ENCODE results near the gene ZNF804A. TPM values are rescaled to one million over a fixed set of nuclear protein-coding genes. Genes with fewer than 3 reads are reported as not detected.

The ZNF804A gene
- total RNA-seq, 1 donor from 2014 or later, result 13.9 TPM

DNA sequence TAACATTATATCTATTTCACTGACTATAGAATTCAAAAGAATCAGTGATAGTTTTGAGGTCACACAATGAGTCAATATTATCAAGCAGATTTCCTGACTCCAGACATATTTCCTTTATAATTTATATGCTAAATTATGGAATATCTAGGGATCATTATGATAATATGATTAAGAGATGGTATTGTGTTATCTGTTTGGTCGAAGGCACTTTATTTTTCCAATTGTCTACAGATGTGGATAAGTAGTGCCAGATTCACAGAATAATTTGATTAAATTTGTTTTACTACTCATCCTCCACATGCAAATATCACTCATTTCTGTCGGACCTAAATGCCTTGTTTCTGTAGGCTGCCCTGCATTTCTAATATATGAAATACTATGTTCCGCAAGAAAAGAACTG is 4.4 kb downstream of the ZNF804A start:
- FAIRE-seq (no peak), DNase-seq (ENCODE audit: low spot score in 2 of 2) (no peak)

DNA sequence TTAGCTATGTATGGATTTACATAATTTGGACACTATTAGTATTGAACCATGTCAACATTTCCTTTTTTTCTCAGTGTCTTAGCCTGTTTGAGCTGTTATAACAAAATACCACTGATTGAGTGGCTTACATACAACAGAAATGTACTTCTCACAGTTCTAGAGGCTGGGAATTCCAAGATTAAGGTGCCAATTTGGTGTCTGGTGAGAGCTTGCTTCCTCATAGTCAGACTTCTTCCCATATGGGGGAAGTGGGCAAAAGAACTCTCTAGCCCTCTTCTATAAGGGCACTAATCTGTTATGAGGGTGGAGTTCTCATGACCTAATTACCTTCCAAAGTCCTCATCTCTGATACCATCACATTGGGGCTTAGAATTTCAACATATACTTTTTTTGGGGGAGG is 12.6 kb downstream of the ZNF804A start:
- no peak for FAIRE-seq

DNA sequence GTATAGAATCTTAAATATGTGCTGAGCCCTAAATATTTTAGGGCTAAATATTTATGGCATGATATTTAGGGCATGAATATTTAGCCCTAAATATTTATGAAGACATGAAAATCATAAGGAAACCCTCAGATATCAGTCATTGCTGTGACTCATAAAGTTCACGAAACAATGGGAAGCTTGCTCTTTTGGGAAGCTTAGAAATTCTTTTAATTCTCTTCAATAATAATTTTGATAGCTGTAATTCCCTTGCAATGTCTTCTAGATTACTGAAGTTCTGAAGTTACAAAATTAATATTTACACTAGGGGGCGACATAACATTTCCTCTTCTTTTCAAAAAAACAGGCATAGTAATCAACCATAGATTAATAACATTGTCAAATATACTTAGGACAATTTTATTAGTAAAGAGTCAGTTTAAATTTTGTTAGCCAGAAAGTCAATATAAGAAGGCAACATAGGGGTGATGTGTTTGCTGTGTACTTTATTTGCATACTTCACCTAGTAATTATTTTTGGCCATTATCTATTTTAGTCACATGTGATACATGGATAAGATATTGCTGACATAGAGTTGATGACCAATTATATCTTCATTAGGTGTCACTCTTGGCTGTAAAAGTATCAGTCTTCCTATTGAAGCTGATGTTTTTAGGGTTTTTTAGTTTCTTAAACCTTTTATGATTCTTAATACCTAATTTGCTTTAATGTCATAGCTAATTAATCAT is 13.2 kb downstream of the ZNF804A start:
- peak; percentile 53 for FAIRE-seq
- DNase-seq (ENCODE audit: low spot score in 2 of 2), result no peak

More for the DNA sequence above, 12.6 kb downstream of the ZNF804A start:
- no peak for DNase-seq (ENCODE audit: low spot score in 2 of 2)

DNA sequence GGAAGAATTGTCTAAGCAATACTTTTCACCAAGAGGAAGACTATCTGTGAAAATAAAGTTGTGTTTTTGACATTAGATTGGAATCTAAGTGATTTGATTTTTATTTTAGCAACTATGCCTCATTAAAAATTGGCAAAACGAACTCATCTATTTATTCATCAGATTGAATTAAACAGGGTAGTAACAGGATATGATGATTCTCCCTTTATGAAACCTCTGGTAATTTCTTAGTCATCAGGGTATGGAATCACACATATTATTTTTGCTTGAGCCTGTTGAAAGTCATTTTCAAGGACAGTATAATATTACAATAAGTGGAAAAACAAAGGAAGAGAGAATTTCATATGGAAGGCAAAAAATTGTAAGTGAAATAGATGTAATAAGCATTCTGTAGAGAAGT is 22.0 kb downstream of the ZNF804A start:
- FAIRE-seq, result no peak
- DNase-seq (ENCODE audit: low spot score in 2 of 2), result no peak

DNA sequence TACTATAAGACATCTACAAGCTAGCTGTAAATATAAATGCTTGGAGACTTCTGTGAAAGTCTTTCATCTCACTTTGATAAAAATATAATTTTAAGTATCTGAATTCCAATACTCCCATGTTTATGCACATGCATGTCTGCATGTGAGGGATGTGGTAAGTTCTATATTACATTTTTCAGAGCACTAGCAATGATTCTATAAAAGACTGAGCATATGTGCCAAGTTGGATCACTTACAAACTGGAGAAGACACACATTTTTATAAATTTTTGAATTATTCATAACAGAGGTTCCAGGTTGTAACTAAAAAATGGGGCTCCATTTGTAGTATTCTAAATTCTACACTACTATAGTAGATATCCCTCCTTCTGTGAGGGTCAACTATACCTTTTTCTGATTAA is 26.0 kb downstream of the ZNF804A start:
- DNase-seq (ENCODE audit: low spot score in 2 of 2) (no peak), FAIRE-seq (no peak)

DNA sequence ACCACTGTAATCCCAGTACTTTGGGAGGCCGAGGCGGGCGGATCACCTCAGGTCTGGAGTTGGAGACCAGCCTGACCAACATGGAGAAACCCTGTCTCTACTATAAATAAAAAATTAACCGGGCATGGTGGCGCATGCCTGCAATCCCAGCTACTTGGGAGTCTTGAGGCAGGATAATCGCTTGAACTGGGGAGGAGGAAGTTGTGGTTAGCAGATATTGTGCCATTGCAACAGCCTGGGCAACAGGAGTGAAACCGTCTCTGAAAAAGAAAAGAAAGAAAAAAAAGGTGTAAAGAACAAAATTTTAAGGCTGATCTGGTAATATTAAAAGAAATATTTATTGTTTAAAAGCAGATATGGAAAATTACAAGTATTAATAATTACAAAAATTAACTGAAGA is 29.7 kb downstream of the ZNF804A start:
- DNase-seq (ENCODE audit: low spot score in 2 of 2) (no peak), FAIRE-seq (no peak)

DNA sequence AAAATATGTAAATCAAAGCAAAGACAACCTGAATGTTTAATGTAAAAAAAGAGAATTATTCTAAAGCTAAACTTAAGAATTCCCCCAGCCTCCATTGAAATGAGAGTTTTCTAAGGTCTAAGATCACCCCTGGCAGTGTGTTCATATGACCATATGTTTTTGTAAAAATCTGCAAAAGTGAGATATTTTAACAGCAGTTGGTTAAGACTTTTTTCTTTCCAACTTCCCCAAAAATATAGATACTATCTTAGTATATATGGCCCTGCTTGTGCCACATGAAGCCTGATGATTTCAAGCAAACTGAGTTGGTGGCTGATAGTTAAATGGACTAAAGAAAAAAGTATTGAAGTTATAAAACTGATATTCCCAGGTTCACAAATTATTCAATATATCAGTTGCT is 35.4 kb downstream of the ZNF804A start:
- no peak for DNase-seq (ENCODE audit: low spot score in 2 of 2)
- no peak for FAIRE-seq

DNA sequence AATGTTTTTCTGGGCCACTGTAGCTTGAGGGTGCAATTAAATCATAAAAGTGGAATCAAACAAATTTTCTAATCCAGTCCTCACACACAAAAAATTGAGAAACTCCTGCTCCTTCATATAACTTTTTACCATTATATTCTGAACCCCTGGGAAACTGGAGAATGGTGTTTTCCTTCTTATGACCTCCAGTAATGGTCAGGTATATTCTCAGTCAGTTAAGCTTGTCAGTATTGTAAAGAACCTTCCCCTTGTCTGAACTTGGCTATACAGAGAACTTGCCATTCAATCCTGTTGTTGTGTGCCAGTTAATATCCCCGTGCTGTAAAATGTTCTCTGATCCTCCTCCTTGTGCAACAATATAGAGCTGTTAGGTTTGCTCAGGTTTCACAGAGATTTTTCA is 39.5 kb downstream of the ZNF804A start:
- DNase-seq (ENCODE audit: low spot score in 2 of 2), result no peak
- FAIRE-seq, result no peak

DNA sequence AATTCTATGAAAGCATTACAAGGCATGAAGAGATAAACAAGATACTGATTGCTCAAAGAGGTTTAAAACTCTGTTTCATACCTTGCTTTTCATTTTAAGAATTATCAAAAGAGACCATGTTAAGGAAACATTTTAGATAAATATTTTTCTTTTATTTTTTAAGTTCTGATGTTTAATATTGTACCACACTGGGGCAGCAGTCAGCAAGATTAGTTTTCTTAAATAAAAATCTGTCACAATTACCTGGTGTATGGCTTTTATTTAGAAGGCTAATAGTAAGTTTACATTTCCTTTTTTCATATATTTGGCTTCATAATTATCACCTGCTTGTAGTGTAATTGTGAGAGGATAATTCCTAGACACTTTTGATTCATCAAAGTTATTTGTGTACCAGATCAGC is 46.4 kb downstream of the ZNF804A start:
- DNase-seq (ENCODE audit: low spot score in 2 of 2) (no peak), FAIRE-seq (no peak)

DNA sequence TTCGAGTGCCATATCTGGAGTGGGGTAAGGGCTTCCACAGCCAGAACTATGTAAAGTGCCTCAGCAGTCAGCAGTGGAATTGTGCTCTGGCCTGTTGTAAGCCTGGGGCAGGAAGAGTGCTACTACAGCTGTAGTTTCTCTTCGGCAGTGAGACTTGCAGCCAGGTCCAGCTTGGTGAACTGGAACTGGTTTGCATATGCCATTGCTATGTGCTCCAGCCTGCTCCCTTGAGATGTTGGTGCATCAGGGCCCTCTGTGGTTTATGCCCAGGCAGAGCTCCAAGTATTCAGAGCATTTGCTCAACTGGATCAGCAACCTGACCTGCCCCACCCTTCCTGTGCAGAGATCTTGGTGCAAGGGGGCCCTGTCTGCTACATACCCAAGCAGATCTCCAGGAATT is 47.8 kb downstream of the ZNF804A start:
- DNase-seq (ENCODE audit: low spot score in 2 of 2), result no peak
- FAIRE-seq, result no peak

DNA sequence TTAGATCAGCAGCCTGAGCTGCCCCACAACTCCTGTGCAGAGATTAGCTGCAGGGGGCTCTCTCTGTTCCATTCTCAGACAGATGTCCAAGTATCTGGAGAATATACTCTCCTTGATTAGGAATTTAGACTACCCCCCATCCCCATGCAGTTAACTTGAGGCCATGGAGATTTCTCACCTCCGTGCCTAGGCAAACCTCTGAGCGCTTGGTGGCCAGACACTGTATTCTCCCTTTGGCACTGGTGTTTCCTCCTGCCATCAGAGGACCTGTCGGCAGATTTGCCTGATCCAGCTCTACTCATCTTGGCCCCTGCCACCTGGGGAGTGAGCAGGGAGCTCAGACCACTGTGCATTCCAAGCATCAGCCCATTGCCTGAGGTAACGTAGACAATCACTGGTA is 48.3 kb downstream of the ZNF804A start:
- no peak for DNase-seq (ENCODE audit: low spot score in 2 of 2)
- no peak for FAIRE-seq

DNA sequence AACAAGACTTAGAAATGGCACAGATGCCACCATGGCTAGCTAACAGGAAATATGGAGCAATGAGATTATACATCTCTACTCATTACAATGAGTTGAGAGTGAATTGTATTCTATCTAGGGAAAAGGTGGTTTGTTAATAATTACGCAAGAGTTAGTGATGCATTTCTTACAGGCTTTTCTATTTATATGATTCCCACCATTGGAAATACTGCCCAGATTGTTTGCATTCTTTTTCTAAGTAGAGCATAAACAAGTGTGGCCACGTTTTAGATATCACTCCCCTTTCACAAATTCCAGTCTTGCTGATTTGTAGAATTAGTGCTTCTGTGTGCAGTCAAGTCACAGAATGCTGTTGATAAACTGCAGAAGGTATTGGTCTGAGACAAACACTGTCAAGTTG is 56.6 kb downstream of the ZNF804A start:
- FAIRE-seq (no peak), DNase-seq (ENCODE audit: low spot score in 2 of 2) (no peak)

DNA sequence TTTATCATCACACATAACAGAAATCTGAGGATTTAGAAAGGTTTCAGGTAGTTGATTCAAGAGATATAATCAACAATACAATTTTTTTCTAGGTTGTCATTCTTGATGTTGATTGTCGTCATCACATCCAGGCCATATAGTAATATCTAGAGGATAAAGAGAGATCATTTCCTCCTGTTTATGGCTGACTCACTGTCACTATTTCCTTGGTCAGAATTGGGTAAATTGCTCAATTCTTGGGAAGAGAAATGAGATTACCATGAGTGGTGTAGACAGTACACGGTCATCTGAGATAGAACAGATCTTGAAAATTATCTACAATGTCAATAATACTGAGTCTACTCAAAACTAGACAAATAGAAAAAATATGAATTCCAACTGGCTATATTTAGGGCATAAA is 78.8 kb downstream of the ZNF804A start:
- DNase-seq (ENCODE audit: low spot score in 2 of 2) (no peak), FAIRE-seq (no peak)

DNA sequence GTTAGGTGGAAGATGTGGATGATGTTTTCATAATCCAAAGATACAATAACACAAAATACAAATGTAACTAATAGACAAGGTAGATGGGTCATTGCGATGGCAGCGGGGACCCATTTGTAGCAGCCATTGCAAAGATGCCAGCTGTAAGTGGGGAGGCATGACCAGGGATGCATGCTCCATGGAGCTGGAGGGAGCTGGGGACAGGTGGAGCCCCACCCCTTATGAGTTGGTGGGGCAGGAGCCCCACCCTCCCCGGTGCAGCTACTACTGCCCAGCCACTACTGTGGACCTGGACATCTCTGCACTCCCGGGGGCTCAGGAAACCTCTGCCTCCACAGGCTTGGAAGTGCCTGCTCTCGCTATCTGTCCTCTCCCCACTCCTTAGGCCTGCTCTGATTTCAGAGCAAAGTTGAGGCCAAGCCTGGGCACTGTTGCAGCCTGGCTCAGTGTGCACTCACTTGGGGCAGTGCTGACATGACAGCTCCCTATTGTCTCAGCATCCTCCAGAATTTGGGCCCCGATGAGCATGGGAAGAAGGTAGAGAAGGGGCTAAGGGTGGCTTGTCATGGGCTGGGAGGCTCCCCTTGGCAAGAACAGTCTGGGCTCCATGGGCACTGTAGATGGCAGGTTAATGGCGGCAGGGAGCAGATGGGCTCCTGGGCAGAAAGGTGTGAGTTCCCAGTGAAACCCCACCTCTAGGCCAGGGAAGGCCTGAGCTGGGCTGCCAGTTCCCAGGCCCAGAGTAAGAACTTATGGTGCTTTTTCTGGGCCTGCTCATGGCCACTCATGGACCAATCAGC is 81.1 kb downstream of the ZNF804A start:
- FAIRE-seq (no peak), DNase-seq (ENCODE audit: low spot score in 2 of 2) (no peak)

DNA sequence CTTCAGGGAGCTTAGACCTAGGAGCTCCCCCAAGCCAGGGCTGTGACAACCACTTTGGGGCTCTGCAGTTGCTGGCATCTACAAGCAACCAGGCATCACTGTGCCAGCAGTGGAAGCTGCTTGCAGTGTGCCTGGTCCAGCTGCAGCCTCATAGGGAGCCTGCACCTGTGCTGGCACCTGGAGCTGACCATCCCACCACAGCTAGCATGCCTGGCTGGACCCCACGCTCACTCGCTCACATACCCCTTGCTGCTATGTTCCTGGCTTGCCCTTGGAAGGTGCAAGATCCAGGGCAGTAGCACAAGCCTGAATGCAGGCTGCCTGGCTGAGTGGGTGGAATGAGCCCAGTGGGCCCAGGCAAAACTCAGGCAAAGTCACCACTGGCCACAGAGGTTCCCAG is 82.5 kb downstream of the ZNF804A start:
- DNase-seq (ENCODE audit: low spot score in 2 of 2), result no peak
- no peak for FAIRE-seq

DNA sequence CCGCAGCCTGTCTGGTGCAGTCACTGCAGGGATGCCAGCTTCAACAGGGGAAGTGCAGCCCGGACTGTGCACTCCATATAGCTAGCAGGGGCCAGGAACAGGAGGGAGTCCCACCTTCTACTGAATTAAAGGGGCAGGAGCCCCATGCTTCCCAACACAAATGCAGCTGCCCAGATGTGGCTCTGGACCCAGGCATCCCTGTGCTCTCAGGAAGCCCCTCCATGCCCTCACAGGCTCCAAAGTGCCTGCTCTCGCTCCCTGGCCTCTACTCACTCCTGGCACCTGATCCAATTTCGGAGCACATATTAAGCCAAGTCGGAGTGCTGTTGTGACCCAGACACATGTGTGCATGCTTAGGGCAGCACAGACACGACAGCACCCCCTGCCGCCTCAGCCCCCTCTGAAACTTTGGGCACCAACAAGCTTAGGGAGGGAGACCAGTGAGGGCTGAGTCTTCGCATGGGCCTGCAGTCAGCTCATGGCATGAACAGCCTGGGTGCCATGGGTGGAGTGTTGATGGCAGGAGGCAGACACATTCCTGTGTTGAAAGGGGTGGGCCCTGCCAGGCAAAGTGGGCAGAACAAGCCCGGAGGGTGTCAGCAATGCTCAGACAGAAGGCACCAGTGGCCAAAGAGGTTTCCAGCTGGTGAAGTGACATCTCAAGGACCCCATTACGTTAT is 83.5 kb downstream of the ZNF804A start:
- DNase-seq (ENCODE audit: low spot score in 2 of 2) (no peak), FAIRE-seq (no peak)

DNA sequence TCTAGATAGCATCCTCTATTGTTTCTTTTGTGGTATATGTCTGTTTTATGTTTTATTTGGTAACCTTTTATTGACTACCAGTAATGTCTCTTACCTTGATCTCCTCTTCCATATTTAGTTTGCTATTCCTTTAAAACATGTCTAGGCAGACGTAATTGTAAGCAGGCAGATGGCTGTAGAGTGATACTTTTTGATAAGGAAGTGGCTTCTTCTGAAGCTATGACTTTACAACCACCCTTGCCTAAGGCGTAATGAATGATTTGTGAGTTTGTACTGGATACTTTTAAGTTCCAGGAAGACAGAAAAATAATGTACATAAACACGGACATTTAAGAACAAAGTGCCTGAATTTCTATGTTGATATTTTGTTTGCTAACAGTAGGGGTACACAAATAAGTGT is 85.6 kb downstream of the ZNF804A start:
- no peak for DNase-seq (ENCODE audit: low spot score in 2 of 2)
- no peak for FAIRE-seq

DNA sequence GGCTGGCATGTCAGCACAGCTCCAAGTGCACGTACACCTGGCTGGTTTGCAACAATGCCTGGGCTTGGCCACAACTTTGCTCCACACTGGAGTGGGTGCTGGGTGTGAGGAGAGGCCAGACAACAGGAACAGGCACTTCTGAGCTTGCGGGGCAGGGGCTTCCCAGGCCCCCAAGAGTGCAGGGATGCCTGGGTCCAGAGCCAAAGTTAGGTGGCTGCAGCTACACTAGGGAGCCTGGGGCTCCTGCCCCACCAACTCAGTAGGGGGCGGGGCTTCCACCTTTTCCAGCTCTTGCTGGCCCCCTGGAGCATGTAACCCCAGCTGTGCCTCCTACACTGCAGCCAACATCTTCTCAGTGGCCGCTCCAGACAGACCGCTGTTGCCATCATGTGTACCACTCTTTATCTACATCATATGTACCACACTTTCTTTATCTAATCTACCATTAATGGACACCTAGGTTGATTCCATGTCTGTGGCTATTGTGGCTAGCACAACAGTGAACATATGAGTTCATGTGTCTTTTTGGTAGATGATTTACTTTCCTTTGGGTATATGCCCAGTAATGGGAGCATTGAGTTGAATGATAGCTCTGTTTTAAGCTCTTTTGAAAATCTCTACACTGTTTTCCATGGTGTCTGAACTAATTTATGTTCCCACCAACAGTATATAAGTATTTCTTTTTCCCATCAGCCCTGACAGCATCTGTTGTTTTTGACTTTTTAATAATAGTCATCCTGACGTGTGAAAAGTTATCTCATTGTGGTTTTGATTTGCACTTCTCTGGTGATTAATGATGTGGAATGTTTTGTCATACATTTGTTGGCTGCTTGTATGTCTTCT is 87.9 kb downstream of the ZNF804A start:
- DNase-seq (ENCODE audit: low spot score in 2 of 2), result no peak

DNA sequence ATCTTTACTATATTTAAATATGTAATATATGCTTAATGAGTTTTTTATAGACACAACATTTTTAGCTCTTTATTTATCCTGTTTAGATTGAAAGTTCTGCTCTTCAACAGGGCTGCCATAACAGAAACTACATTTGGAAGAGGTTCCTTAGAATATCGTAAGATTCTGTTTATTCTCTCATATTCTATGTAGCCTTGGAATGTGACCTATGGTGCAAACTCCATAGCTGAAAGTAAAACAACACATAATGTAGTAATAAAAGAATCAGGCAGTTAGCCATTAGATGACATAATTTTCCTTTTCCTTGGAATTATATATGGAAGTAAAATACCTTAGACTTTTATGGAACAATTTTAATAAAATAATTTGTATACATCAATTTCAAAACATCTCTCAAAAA is 91.3 kb downstream of the ZNF804A start:
- peak; percentile 17 for FAIRE-seq
- no peak for DNase-seq (ENCODE audit: low spot score in 2 of 2)

More for the DNA sequence above, 87.9 kb downstream of the ZNF804A start:
- FAIRE-seq, result no peak

DNA sequence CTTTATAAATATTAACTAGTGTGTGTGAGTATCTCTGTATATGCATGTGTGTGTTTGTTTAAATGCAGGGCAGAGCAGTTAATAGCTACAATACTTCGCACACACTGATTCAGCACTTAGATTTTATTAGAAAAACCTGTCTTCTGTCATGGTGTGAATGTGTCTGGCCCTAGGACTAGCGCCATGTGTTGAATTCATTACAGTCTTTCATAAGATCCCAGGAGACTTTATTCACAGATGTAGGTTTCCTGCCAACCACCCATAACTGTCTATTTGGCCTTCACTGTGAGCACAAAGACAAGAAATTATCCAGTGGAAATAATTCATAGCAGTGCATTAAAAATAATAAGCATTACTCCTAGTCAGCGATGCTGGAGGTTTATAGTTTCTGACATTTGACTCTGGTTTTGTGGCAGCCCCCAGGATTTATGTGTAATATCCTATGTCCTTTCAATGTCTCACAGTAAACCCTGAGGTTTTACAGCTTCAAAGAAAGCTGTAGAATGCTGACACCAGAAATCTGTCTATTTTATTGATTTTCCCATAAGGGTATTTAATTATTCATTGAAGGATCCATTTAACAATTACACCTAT is 93.9 kb downstream of the ZNF804A start:
- FAIRE-seq (no peak), DNase-seq (ENCODE audit: low spot score in 2 of 2) (no peak)
